OCI-LY1 (cell line): ENCODE results near the gene ATP2A2.
"Not testable (repeated sequence)": the region's sequence is repeated elsewhere in the genome, so short reads cannot be mapped to it uniquely, and the experiment has no call there.

ENCODE experiments used
- H2AFZ ChIP-seq: fragments of 200-600 bp; sonication (generic), shearing (Covaris generic); 2 replicates; pipeline ENCODE4 v1.6.0; 2014; ENCODE audit warnings: antibody characterized with exemption, mild to moderate bottlenecking, low read length
- H3F3A ChIP-seq: fragments of 200-600 bp; sonication (generic), shearing (Covaris generic); 2 replicates; pipeline ENCODE4 v1.6.0; 2014; ENCODE audit warnings: mild to moderate bottlenecking, antibody characterized with exemption, low read length, moderate library complexity; ENCODE audit not compliant: insufficient read depth
- H3K27ac ChIP-seq: fragments of 200-600 bp; sonication (generic); 2 replicates; pipeline ENCODE4 v1.5.1; 2014; ENCODE audit warnings: low read length, mixed run types, mild to moderate bottlenecking, low read depth; ENCODE audit not compliant: poor library complexity, severe bottlenecking
- H3K27me3 ChIP-seq: fragments of 200-600 bp; sonication (generic); 2 replicates; pipeline ENCODE4 v1.6.0; 2014; ENCODE audit warnings: antibody characterized with exemption, mild to moderate bottlenecking, low read length, moderate library complexity; ENCODE audit not compliant: insufficient read depth
- H3K36me3 ChIP-seq: fragments of 200-600 bp; sonication (generic); 2 replicates; pipeline ENCODE4 v1.6.1; 2014; ENCODE audit warnings: mild to moderate bottlenecking, antibody characterized with exemption, low read length, moderate library complexity, mixed read lengths; ENCODE audit not compliant: insufficient read depth
- H3K4me1 ChIP-seq: fragments of 200-600 bp; sonication (generic); 2 replicates; pipeline ENCODE4 v1.5.1; 2014; ENCODE audit warnings: mild to moderate bottlenecking, low read length, moderate library complexity; ENCODE audit not compliant: insufficient read depth, severe bottlenecking
- H3K4me2 ChIP-seq: fragments of 200-600 bp; sonication (generic), shearing (Covaris generic); 2 replicates; pipeline ENCODE4 v1.6.1; 2014; ENCODE audit warnings: low read length
- H3K4me3 ChIP-seq: fragments of 200-600 bp; sonication (generic); 2 replicates; pipeline ENCODE4 v1.5.1; 2014; ENCODE audit warnings: low read length, low read depth, mild to moderate bottlenecking, mixed read lengths; ENCODE audit not compliant: poor library complexity, severe bottlenecking
- H3K79me2 ChIP-seq: fragments of 200-600 bp; shearing (Covaris generic); 2 replicates; pipeline ENCODE4 v1.6.1; 2016; ENCODE audit warnings: mixed run types, low read length, mixed read lengths; ENCODE audit not compliant: insufficient read depth
- H3K9ac ChIP-seq: fragments of 200-600 bp; sonication (generic), shearing (Covaris generic); 2 replicates; pipeline ENCODE4 v1.6.1; 2014; ENCODE audit warnings: mild to moderate bottlenecking, low read length, mixed read lengths
- H3K9me2 ChIP-seq: fragments of 200-600 bp; sonication (generic), shearing (Covaris generic); 2 replicates; pipeline ENCODE4 v1.6.1; 2014; ENCODE audit warnings: low read depth, mild to moderate bottlenecking, low read length, mixed read lengths
- H3K9me3 ChIP-seq: fragments of 200-600 bp; shearing (Covaris generic); 2 replicates; pipeline ENCODE4 v1.6.1; 2014; ENCODE audit warnings: low read length, mixed read lengths
- H4K20me1 ChIP-seq: fragments of 200-600 bp; sonication (generic), shearing (Covaris generic); 2 replicates; pipeline ENCODE4 v1.6.0; 2016; ENCODE audit warnings: mild to moderate bottlenecking, low read length; ENCODE audit not compliant: insufficient read depth
- CTCF ChIP-seq: fragments of 200-600 bp; sonication (generic), shearing (Covaris generic); IDR thresholded peaks from 2 replicates; pipeline ENCODE4 v1.5.1; 2017; ENCODE audit warnings: mild to moderate bottlenecking, antibody characterized with exemption, low read length, moderate library complexity, mixed read lengths
- EZH2 ChIP-seq: fragments of 200-600 bp; sonication (generic), shearing (Covaris generic); IDR thresholded peaks from 2 replicates; pipeline ENCODE4 v1.8.0; 2017; ENCODE audit warnings: borderline replicate concordance, mixed run types, mild to moderate bottlenecking, antibody characterized with exemption, low read length, moderate library complexity, mixed read lengths

ATP2A2 gene

GRCh38 chr12:110373425-110373824, 92.4 kb downstream of the ATP2A2 start:
- Histone ChIP-seq H3K4me1 (peaks cover 49% of the 10 kb centered on the region), H3K36me3 (peaks cover 61% of the 10 kb centered on the region), H3K4me3 (no peak overlapping the region), H3K9ac (no peak overlapping the region), H3F3A (no peaks in the 10 kb centered on the region), H4K20me1 (no peaks in the 10 kb centered on the region), H3K9me3 (no peaks in the 10 kb centered on the region), H3K9me2 (no peaks in the 10 kb centered on the region), H3K27me3 (no peaks in the 10 kb centered on the region), H2AFZ (no peak overlapping the region), H3K79me2 (no peaks in the 10 kb centered on the region), H3K27ac (peak overlapping the region; percentile 73), H3K4me2 (no peak overlapping the region)
- no peak for TF ChIP-seq EZH2
- TF ChIP-seq CTCF = no peak

GRCh38 chr12:110373962-110374611, 93.0 kb downstream of the ATP2A2 start:
- Histone ChIP-seq H3K4me3 (no peak overlapping the region), H3K27me3 (no peaks in the 10 kb centered on the region), H3K4me2 (no peak overlapping the region), H3K9me2 (no peaks in the 10 kb centered on the region), H3K4me1 (peaks cover 43% of the 10 kb centered on the region), H4K20me1 (no peaks in the 10 kb centered on the region), H3K9ac (no peak overlapping the region), H3K27ac (peak overlapping the region; percentile 73), H2AFZ (no peak overlapping the region), H3F3A (no peaks in the 10 kb centered on the region), H3K36me3 (peaks cover 67% of the 10 kb centered on the region), H3K9me3 (no peaks in the 10 kb centered on the region), H3K79me2 (no peaks in the 10 kb centered on the region)
- TF ChIP-seq EZH2 = no peak
- no peak for TF ChIP-seq CTCF

- not testable (repeated sequence) for H3K27ac ChIP-seq, H3K4me3 ChIP-seq, H3K9me3 ChIP-seq, H3K9ac ChIP-seq, H3K27me3 ChIP-seq, H4K20me1 ChIP-seq, H3F3A ChIP-seq, H3K79me2 ChIP-seq, H2AFZ ChIP-seq, H3K4me2 ChIP-seq, H3K9me2 ChIP-seq
- H3K4me1 ChIP-seq = peaks cover 15% of the 10 kb centered on the region
- H3K36me3 ChIP-seq = peaks cover 76% of the 10 kb centered on the region
Observed at GRCh38 chr12:110378131-110378790, 97.2 kb downstream of the ATP2A2 start.

- Histone ChIP-seq H3K9me3 (no peaks in the 10 kb centered on the region), H3K9me2 (no peaks in the 10 kb centered on the region), H3F3A (no peaks in the 10 kb centered on the region)
Observed at GRCh38 chr12:110379197-110379596, 98.2 kb downstream of the ATP2A2 start.

More at GRCh38 chr12:110379197-110379596, 98.2 kb downstream of the ATP2A2 start:
- no peaks in the 10 kb centered on the region for H4K20me1 ChIP-seq
- no peaks in the 10 kb centered on the region for H3K27me3 ChIP-seq
- H3K36me3 ChIP-seq = peaks cover 70% of the 10 kb centered on the region
- no peaks in the 10 kb centered on the region for H3K79me2 ChIP-seq
- no peak overlapping the region for H3K4me3 ChIP-seq
- H3K27ac ChIP-seq = no peak overlapping the region
- H3K9ac ChIP-seq = no peak overlapping the region
- H3K4me2 ChIP-seq = no peak overlapping the region
- H3K4me1 ChIP-seq = peaks cover 11% of the 10 kb centered on the region
- TF ChIP-seq CTCF (no peak), EZH2 (no peak)
- no peak overlapping the region for H2AFZ ChIP-seq
